ENCODE measurements around the gene SDK2.

The SDK2 gene

DNA sequence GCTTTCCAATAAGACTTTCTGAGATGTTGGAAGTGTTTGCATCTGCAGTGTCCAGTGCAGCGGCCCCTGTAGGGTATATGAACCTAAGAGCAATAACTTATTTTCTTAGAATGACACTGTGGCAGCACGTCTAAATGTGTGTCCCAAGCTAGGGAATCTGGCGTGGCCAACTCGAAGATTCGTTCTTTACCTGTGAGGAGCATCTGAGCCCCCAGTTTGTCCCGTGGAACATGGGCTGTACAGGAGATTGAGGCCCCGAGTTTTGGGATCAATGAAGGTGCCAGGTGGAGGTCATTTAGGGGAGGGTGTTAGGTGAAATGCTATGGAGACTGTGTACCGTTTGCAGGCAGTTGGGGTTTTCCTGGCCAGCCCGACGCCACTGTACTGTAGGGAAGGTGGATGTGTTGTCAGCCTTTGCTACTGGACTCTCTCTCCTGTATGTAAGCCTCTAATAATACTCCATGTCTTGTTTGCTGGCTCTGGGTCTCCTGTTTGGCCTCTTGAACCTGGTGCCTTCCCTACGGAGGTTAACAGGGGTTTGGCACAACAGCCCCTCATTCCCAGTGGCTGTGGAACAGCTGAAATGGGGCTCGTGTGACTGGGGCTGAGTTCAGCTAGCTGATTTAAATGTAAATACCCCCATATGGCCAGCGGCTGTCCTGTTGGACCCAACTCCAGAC, 45.5 kb upstream of the SDK2 start:
- Histone ChIP-seq H3K36me3 (ENCODE audit: control insufficient read depth in 2 of 2, insufficient read depth in 1 of 2, low read length in 2 of 2) (no peaks in the 10 kb centered on the region), H3K4me1 (ENCODE audit: control insufficient read depth, insufficient read depth, low read length) (no peaks in the 10 kb centered on the region), H3K4me3 (ENCODE audit: low read depth, low read length) (no peak overlapping the region), H3K27ac (ENCODE audit: extremely low read depth, low read depth, low read length) (no peak overlapping the region), H3K9me3 (ENCODE audit: control insufficient read depth, insufficient read depth, low read depth, low read length) (no peaks in the 10 kb centered on the region)
- POLR2A ChIA-PET = no interaction called here
- CTCF ChIA-PET = interaction anchor here (1.9 kb wide), 1 partner anchor 20 kb away, joined by 8 read pairs; no protein-coding TSS in a partner anchor
- TF ChIP-seq ZNF768 (tag by site-specific recombination; IDR thresholded peaks at IDR 0.05) (no peak), GLIS2 (tag by site-specific recombination; IDR thresholded peaks at IDR 0.05) (no peak), ZBTB44 (tag by site-specific recombination; IDR thresholded peaks at IDR 0.05) (no peak), ZNF585B (tag by site-specific recombination; IDR thresholded peaks at IDR 0.05) (no peak), ZNF112 (tag by site-specific recombination; IDR thresholded peaks at IDR 0.05) (no peak), ZSCAN16 (tag by site-specific recombination; IDR thresholded peaks at IDR 0.05) (no peak), MZF1 (tag by site-specific recombination; IDR thresholded peaks at IDR 0.05; ENCODE audit: borderline replicate concordance) (no peak), ZNF433 (tag by site-specific recombination; IDR thresholded peaks at IDR 0.05; ENCODE audit: low read depth) (no peak), ZNF138 (tag by site-specific recombination; IDR thresholded peaks at IDR 0.05; ENCODE audit: borderline replicate concordance) (no peak), YY1 (tag by site-specific recombination; IDR thresholded peaks at IDR 0.05) (no peak), ZNF335 (tag by site-specific recombination; conservative IDR thresholded peaks at IDR 0.05) (no peak)
- TF ChIP-seq, protein P1, sequence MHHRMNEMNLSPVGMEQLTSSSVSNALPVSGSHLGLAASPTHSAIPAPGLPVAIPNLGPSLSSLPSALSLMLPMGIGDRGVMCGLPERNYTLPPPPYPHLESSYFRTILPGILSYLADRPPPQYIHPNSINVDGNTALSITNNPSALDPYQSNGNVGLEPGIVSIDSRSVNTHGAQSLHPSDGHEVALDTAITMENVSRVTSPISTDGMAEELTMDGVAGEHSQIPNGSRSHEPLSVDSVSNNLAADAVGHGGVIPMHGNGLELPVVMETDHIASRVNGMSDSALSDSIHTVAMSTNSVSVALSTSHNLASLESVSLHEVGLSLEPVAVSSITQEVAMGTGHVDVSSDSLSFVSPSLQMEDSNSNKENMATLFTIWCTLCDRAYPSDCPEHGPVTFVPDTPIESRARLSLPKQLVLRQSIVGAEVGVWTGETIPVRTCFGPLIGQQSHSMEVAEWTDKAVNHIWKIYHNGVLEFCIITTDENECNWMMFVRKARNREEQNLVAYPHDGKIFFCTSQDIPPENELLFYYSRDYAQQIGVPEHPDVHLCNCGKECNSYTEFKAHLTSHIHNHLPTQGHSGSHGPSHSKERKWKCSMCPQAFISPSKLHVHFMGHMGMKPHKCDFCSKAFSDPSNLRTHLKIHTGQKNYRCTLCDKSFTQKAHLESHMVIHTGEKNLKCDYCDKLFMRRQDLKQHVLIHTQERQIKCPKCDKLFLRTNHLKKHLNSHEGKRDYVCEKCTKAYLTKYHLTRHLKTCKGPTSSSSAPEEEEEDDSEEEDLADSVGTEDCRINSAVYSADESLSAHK (tag by site-specific recombination; IDR thresholded peaks at IDR 0.05) = no peak
- TF ChIP-seq, protein P2, sequence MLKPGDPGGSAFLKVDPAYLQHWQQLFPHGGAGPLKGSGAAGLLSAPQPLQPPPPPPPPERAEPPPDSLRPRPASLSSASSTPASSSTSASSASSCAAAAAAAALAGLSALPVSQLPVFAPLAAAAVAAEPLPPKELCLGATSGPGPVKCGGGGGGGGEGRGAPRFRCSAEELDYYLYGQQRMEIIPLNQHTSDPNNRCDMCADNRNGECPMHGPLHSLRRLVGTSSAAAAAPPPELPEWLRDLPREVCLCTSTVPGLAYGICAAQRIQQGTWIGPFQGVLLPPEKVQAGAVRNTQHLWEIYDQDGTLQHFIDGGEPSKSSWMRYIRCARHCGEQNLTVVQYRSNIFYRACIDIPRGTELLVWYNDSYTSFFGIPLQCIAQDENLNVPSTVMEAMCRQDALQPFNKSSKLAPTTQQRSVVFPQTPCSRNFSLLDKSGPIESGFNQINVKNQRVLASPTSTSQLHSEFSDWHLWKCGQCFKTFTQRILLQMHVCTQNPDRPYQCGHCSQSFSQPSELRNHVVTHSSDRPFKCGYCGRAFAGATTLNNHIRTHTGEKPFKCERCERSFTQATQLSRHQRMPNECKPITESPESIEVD (tag by site-specific recombination; IDR thresholded peaks at IDR 0.05) = no peak
- TF ChIP-seq, protein P3, sequence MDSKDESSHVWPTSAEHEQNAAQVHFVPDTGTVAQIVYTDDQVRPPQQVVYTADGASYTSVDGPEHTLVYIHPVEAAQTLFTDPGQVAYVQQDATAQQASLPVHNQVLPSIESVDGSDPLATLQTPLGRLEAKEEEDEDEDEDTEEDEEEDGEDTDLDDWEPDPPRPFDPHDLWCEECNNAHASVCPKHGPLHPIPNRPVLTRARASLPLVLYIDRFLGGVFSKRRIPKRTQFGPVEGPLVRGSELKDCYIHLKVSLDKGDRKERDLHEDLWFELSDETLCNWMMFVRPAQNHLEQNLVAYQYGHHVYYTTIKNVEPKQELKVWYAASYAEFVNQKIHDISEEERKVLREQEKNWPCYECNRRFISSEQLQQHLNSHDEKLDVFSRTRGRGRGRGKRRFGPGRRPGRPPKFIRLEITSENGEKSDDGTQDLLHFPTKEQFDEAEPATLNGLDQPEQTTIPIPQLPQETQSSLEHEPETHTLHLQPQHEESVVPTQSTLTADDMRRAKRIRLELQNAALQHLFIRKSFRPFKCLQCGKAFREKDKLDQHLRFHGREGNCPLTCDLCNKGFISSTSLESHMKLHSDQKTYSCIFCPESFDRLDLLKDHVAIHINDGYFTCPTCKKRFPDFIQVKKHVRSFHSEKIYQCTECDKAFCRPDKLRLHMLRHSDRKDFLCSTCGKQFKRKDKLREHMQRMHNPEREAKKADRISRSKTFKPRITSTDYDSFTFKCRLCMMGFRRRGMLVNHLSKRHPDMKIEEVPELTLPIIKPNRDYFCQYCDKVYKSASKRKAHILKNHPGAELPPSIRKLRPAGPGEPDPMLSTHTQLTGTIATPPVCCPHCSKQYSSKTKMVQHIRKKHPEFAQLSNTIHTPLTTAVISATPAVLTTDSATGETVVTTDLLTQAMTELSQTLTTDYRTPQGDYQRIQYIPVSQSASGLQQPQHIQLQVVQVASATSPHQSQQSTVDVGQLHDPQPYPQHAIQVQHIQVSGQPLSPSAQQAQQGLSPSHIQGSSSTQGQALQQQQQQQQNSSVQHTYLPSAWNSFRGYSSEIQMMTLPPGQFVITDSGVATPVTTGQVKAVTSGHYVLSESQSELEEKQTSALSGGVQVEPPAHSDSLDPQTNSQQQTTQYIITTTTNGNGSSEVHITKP (tag by site-specific recombination; IDR thresholded peaks at IDR 0.05) = no peak

- Histone ChIP-seq H3K9me3 (ENCODE audit: control insufficient read depth, insufficient read depth, low read depth, low read length) (no peaks in the 10 kb centered on the region), H3K27ac (ENCODE audit: extremely low read depth, low read depth, low read length) (no peak overlapping the region), H3K36me3 (ENCODE audit: control insufficient read depth in 2 of 2, insufficient read depth in 1 of 2, low read length in 2 of 2) (no peaks in the 10 kb centered on the region), H3K4me3 (ENCODE audit: low read depth, low read length) (no peak overlapping the region), H3K4me1 (ENCODE audit: control insufficient read depth, insufficient read depth, low read length) (no peaks in the 10 kb centered on the region)
- ChIA-PET POLR2A (no interaction called here), CTCF (interaction anchor here (1.1 kb wide), 1 partner anchor 25 kb away, joined by 3 read pairs; no protein-coding TSS in a partner anchor)
- no peak for TF ChIP-seq SCRT2 (tag by site-specific recombination; IDR thresholded peaks at IDR 0.05)
- TF ChIP-seq ZNF114 (tag by site-specific recombination; IDR thresholded peaks at IDR 0.05) = no peak
- TF ChIP-seq ZNF19 (tag by site-specific recombination; IDR thresholded peaks at IDR 0.05; ENCODE audit: low read depth) = no peak
- no peak for TF ChIP-seq ZNF747 (tag by site-specific recombination; IDR thresholded peaks at IDR 0.05)
- TF ChIP-seq, protein P4, sequence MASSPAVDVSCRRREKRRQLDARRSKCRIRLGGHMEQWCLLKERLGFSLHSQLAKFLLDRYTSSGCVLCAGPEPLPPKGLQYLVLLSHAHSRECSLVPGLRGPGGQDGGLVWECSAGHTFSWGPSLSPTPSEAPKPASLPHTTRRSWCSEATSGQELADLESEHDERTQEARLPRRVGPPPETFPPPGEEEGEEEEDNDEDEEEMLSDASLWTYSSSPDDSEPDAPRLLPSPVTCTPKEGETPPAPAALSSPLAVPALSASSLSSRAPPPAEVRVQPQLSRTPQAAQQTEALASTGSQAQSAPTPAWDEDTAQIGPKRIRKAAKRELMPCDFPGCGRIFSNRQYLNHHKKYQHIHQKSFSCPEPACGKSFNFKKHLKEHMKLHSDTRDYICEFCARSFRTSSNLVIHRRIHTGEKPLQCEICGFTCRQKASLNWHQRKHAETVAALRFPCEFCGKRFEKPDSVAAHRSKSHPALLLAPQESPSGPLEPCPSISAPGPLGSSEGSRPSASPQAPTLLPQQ (tag by site-specific recombination; IDR thresholded peaks at IDR 0.05) = no peak
- no peak for TF ChIP-seq ZNF560 (tag by site-specific recombination; IDR thresholded peaks at IDR 0.05; ENCODE audit: borderline replicate concordance)
- TF ChIP-seq ZIC2 (tag by site-specific recombination; IDR thresholded peaks at IDR 0.05) = no peak
Observed at GRCh38 chr17:73686961-73687360, 42.7 kb upstream of the SDK2 start.
